Inflammatory macrophage treated with lipopolysaccharide for 1 hour (primary cell): ENCODE results near the gene ZNF622.
"Not testable (repeated sequence)": the region's sequence is repeated elsewhere in the genome, so short reads cannot be mapped to it uniquely, and the experiment has no call there.

Experiments used
- DNase-seq, 2 donors: peaks; one replicate each; pipeline ENCODE4 v3.0.0-alpha.2; 2020 to 2022

The ZNF622 gene

DNA sequence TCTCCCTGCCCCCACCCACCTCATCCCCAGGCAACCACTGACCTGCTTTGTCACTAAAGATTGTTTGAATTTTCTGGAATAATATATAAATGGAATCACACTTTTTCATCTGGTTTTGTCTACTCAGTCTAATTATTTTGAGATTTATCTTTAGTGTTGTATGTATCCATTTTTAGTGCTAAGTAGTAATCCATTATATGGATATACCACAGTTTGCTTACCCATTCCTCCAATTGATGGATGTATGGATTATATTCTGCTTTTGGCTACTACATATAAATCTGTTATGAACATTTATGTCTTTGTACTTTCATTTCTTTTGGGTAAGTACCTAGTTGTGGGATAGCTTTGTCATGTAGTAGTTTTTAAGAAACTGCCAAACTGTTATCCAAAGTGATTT, 14.5 kb upstream of the ZNF622 start:
- DNase-seq = no peak

DNA sequence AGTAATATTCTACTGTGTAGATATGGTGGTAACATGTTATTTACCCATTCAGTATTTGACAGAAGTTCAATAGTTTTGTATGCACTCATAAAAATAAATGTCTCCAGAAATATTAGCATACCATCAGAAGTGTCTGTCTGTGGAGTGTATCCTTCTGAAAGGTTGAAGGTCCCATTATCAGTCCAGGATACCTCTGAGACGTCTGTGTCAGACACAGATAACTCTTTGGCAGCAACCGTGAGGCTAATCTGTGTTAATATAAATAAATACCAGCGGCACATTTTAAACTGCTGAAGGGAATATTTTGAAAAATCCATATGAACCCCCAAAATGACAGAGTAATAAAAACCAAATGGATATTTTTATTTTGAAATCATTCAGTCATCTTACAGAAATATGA, 11.9 kb upstream of the ZNF622 start:
- DNase-seq = no peak

DNA sequence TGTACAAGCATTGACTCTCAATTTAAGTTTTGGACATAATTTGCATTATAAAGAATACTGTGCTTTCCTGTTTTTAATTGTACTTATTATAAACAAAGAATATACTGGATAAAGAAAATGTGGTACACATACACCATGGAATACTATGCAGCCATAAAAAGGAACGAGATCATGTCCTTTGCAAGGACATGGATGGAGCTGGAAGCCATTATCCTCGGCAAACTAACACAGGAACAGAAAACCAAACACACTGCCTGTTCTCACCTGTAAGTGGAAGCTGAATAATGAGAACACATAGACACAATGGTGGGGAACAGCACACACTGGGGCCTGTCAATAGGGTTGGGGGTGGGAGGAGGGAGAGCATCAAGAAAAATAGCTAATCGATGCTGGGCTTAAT, 10.8 kb upstream of the ZNF622 start:
- DNase-seq = not testable (repeated sequence)

DNA sequence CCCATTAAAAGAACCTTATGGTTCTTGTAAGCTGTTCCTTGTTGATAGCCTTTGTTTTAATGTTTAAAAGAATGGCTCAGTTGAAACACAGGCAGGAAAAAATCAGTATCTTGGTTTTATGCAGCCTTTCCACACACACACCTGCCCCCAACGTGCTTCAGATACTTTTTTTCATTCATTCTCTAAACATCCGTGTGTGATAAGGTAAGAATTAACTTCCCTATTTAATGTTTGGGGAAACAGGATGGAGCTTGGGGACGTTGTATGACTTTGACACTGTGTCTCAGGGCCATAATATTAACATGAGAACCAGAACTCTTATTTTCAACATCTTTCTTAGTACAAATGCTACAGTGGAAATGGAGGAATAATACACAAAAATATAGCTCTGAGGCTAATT, 5.8 kb upstream of the ZNF622 start:
- DNase-seq = no peak

DNA sequence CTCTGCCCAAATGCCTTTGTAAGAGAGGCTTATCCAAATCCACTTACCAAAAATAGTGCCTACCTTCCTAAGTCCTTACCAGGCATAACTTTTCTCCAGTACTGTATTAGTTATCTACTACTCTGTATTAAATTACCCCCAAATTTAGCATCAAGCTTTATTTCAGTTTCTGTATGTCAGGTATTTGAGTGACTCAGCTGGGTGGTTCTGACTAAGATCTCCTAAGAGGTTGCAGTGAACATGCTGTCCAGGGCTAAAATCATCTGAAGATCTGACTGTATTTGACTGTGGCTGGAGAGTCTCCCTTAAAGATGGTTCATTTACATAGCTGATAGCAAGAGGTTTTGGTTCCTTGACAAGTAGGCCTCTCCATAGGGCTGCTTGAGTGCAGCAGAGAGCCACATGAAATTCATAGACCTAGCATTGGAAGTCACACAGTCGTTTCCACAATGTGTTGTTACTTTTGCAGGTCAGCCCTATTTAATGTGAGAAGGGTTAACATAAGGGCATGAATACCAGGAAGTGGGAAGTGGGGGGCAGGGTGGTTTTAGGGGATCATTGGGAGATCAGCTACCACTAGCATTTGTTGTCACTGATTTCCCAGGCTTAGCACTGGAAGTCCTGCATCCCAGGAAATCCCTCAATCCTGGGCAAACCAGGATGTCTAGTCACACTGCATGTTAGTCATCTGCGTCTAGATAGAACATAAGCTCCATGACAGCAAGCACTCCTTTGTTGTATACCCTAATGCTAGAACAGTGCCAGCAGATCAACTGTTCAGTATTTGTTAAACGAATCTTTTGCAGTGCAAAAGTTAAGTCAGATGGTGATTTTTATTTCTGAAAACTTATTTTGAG, 2.0 kb upstream of the ZNF622 start:
- no peak for DNase-seq

DNA sequence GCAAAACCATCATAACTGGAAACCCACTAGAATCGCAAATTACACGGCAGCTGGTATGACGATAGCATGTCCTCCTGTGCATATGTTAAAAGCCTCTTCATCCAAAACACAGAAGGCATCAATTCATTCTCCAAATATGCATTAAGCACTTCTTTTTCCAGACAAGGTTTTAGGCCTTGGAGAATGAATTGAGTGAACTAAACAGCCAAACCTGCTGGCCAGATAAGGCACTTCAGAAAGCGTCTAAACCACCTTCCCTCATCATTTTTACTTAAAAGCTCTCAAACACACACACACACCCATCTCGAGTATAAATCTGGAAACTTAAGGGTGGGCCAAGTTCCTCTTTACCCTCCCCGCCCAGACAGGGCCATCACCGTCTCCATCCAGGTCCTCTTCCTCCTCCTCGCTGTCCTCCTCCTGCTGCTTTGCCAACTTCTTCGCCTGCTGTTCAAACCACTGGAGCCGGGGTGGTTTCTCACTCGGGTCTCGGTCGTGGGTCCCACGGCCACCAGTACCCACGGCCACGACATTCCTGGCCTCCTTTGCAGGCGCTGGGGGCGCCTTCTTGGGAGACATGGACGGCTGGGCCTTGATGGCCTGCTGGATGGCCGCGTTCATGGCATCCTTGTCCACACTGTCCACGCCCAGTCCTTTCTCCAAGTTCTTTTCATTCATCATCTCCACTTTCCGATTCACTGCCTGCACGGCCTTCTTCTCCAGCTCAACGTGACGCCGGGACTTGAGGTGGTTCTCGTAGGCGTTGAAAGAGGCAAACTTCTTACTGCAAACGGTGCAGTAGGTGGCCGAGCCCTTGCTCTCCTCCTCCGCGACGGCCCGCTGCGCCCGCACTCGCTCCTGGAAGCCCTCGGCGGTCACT, 696 bp downstream of the ZNF622 start:
- no peak for DNase-seq

DNA sequence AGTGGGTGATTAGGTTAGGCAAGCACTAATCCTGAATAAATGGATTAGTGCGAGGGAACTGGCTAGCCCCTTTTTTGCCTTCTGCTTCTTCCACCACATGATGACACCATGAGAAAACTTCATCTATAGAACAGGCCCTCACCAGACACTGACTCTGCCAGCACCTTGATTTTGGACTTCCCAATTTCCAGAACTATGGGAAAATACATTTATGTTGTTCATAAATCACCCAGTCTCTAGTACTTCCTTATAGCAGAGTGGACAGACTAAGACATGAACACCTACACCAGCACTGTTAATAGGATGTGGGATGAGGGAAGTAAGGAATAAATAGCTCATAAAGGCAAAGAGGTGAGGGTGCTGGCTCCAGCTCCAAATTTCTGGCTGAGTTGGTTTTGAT, 1.4 kb downstream of the ZNF622 start:
- peak in 1 of 2 donors; percentile 46 for DNase-seq

DNA sequence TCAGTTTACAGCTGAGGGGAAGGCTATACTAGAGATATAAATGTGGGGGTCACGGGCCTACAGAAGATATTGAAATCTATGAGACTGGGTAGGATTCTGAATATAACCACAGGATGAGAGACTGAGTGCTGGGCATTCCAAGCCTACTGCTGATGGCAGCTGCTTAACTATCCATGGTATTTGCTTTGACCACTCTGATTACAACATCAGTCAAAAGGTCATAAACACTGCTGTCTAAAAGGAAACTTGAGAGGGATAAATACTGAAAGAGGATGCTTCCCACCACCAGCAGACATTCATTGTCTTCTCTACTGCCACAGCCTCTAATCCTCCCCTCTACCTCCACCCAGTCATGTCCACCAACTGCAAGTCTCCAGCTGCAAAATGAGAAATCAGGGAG, 3.8 kb downstream of the ZNF622 start:
- no peak for DNase-seq

DNA sequence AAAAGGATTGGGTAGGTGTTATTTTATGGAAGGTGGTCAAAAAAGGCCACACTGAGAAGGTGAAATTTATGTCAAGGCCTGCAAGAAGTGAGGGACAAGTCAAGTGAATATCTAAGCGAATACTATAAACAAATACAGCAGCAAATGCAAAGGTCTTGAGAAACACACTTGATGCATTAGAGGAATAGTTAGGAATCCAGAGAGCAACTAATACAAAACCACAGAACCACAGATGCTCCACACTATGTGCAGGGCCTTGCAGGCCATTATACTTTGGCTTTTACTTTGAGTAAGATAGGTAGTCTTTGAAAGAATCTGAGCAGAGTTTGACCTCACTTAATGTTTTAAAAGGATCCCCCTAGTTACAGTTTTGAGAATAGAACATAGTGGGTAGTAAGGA, 4.6 kb downstream of the ZNF622 start:
- no peak for DNase-seq

DNA sequence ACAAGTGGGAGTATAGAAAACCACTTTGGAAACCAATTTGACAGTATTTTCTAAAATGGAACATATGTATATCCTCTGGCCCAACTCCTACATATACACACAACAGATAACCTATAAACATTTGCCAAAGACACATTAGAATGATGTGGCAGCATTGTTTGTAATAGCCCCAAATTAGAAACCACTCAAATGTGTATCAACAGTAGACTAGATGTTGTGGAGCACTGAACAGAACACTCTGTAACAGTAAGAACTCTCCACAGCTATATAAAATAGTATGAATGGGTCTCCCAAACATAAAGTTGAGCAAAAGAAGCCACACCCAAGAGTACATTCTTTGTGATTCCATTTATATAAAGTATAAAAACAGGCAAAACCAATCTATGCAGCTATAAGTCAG, 6.1 kb downstream of the ZNF622 start:
- DNase-seq = no peak

DNA sequence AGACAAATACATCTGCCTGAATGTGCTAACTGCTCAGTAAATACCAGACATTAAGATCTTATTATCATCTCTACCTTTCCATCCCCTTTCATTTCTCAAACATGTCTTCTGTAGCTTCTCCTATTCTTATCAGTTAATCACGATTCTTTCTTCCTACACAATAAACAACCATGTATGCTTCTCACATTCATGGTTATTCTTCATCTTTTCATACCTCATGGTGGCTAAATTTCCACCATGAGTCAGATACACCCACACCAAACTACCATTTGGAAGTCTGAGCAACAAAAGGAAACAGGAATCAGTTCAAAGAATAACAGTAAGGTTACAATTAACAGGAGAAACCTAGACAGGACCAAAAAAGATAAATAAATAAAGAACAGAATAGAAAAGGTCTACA, 7.7 kb downstream of the ZNF622 start:
- peak; percentile 40 to 70 for DNase-seq

DNA sequence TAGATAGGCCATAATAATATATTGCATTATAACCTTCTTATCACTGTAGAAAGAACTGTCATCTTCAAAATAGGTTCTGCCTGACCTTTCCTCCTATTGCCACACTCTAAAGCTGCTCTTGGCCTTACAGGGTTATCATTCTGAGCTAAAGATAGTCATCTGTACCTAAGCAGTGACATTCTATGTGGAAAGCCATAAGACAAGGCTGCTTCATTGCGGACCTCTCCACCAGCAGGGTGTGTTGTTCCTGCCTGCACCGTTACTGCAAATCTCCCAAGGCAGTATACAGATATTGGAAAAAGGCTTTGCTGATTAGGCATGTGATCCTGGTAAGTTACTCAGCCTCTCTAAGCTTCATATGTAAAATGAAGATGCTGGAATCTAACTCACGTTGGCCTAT, 8.1 kb downstream of the ZNF622 start:
- no peak for DNase-seq

DNA sequence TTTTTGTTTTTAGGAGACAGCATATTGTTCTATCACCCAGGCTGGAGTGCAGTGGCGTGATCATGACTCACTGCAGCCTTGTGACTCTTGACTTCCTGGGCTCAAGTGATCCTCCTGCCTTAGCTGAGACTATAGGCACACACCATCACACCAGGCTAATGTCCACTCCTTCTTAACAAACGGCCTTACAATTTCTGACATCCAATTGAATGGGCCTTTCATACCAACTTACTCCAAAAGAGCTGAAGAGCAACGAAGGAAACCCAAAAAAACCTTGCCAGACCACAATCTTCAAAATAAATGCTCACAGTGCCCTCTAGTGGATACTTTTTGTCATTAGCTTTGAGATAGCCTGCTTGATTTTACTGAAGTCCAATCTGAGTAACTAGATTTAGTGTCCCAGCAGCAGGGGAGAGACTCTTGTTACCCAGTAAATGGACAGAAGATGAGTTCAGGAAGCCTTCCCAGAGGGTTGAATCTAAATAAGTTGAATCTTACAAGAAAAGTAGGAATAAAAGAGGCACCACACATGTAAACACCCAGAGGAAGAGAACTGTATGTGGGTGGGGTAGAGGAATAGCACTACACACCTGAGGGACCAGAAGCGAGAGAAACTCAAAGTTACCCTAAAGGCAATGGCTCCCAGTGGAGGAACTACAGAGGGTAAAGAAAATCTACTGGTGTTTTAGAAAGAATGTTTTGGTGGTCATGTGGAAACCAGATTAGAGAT, 9.3 kb downstream of the ZNF622 start:
- DNase-seq = peak; percentile 78 to 86

DNA sequence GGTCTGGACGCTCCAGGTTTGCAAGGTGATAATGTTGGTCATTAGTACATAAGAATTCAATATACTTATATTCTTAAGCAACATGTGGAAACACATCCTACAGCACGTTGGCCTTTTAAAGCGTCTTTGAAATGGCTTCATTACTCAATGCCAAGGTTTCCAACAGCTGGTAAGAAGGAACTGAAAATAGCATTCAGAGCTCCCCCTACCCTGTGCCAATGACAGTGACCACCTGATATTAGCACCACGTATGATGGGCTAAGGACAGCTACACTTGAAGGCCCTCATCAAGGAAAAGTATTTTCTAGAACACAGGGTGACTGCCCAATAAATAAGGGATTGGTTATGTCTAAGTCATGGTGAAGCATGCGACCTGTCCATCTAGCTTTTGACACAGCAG, 9.9 kb downstream of the ZNF622 start:
- peak; percentile 67 to 84 for DNase-seq

DNA sequence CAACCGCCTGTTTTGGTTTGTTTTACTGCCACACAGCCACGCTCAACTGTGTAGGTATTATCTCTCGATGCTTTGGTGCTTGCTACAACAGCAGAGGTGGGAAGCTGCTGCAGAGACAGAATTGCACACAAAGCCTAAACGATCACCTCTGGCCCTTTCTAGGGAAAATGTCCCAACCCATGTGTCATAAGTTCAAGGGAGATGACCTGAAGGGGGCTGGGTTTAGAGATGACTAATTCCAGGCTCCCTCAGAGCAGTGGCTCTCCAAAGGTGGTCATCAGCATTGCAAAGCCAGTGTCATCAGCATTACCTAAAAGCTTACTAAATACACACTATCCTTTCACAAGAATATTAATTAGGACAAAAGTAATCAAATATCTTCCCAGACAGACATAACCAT, 10.9 kb downstream of the ZNF622 start:
- peak in 1 of 2 donors; percentile 66 for DNase-seq

DNA sequence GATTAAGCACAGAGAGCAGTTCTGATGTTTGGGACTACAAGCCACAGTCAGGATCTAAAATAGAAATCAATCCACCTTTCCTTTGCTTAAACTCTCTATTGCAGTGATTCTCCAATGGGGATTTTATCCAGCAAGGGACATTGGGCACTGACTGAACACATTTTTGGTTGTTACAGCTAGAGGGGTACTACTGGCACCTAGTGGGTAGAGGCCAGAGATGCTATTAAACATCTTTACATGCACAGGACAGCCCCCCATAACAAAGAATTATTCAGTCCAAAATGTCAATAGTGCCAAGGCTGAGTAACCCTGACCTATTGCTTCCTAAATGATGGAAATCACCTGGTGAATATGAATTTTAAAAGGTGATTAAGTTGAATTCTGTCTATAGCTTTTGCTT, 12.0 kb downstream of the ZNF622 start:
- no peak for DNase-seq

DNA sequence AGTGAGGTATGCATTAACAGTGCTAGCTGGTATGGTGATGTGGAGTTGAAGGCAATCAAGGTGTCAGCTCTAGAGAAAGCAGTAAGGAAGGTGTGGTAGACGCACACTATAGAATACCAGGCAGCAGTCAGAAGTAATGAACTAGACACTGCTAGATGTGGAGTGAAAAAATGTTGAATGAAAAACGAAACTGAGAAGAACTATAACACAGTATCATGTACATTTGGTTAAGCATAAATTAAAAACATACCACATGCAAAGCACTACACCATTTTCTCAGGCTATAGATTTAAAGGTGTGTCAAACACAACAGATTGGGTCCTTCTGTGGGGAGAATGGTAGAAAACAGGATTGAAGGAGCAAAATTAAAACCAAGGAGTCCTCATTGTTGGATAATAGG, 15.4 kb downstream of the ZNF622 start:
- no peak for DNase-seq

DNA sequence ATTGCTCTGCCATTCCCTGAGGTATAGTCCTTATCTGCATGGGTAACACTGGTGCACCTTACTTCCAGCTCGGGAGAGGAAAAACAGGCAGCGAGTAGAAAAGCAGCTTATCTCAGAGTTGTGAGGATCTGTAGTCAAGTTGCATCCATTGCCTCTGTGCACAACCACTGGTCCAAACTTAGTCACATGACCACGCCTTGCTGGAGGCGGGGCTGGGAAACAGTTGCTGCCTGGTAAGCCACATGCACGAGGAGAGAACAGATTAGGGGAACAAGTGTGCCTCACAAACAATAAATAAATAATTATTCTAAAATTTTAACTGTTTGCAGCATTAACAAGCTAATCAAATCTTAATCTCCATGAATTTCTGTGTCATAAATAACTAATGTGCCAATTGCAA, 18.6 kb downstream of the ZNF622 start:
- DNase-seq = no peak

DNA sequence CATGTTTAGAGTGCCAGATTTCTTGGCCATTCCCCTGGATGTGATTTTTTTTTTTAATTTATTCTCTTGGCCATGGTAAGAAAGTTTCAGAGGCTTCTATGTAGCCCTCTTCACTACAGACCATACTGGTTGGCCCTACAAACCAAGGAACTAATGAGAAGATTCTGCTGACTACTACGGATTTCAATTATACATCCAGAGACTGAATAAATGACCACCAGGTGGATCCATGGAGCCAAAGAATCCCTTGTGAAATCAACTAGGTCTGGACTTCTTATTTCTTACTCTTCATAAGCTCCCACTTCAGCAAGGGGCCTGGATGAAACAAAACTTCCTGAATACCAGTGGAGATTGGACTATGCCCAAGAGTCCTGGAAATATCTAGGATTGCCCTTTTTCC, 27.6 kb downstream of the ZNF622 start:
- DNase-seq = no peak

DNA sequence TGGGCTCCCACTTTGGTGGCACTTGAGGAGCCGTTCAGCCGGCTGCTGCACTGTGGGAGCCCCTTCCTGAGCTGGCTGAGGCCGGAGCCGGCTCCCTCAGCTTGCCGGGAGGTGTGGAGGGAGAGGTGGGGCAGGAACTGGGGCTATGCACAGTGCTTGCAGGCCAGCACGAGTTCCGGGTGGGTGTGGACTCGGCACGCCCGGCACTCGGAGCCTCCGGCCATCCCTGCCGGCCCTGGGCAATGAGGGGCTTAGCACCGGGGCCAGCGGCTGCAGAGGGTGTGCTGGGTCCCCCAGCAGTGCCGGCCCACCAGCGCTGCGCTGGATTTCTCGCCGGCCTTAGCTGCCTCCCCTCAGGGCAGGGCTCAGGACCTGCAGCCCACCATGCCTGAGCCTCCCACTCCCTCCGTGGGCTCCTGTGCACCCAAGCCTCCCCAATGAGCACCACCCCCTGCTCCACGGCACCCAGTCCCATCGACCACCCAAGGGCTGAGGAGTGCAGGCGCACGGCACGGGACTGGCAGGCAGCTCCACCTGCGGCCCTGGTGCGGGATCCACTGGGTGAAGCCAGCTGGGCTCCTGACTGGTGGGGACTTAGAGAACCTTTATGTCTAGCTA, 29.4 kb downstream of the ZNF622 start:
- DNase-seq = not testable (repeated sequence)

DNA sequence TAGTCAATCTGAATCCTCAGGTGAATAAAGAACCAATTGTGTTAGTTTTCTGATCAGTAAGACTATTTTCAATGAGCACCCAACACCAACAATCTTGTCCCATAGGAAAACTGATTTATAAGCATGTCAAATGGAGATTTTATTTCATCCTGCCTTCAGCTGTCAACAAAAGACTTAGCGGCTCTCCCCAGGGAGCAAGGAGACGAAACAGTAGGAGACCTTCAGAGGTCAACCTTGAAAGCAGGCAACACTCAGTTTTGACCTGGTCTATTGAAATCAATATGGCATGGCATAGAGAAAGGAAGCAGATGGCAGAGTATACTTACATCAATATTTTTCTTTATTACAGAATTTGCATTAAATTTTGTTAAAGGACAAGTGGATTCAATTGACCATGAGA, 34.1 kb downstream of the ZNF622 start:
- no peak for DNase-seq

DNA sequence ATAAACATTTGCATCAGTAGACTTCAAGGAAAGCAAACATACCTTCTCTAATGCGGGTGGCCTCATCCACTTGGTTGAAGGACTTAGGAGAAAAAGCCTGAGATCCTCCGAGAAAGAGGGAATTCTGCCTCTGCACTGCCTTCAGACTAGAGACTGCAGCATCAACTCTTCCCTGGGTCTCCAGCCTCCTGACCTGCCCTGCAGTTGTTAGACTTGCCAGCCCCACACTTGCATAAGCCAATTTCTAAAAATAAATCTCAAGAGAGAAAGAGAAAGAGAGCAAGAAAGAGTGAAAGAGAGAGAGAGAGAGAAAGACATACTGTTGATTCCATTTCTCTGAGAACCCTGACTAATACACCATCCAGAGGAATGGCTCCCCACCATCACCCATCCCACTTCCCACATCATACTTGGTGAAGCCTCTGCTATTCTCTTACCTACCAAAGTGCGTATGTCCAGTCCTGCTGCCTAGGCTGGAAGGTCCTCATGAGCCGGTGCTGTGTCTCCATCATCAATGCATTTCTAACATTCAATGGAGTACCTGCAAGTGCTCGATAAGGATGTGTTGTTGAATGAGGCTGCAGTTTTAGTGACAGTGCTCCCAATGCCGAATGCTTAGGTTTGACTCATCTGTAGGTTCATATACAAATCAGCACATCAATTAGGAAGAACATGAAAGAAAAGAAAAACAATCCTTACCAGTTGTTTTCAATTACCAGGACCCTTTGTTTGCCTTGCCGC, 35.1 kb downstream of the ZNF622 start:
- no peak for DNase-seq
